HepG2 (cell line): ENCODE measurements around the gene ARL16. TPM values are rescaled to one million over a fixed set of nuclear protein-coding genes. Genes with fewer than 3 reads are reported as not detected.
A peak's percentile ranks its signal among the peaks of the same experiment; 100 is the strongest.

ENCODE experiments used
- ATF5 ChIP-seq: sonication (generic); formaldehyde crosslinking; IDR thresholded peaks from 2 replicates; pipeline ENCODE4 v1.4.0; 2020; ENCODE audit warnings: mild to moderate bottlenecking, low read depth, missing genetic modification reagents
- HES4 ChIP-seq: sonication (generic); formaldehyde crosslinking; IDR thresholded peaks from 2 replicates; pipeline ENCODE4 v1.9.0; 2021; ENCODE audit warnings: mild to moderate bottlenecking, missing genetic modification reagents, borderline replicate concordance
- RARG ChIP-seq: sonication (generic); formaldehyde crosslinking; IDR thresholded peaks from 2 replicates; pipeline ENCODE4 v1.4.0; 2020; ENCODE audit warnings: low read depth, mild to moderate bottlenecking, missing genetic modification reagents
- REPIN1 ChIP-seq: sonication (generic); formaldehyde crosslinking; IDR thresholded peaks from 2 replicates; pipeline ENCODE4 v1.8.0; 2022; ENCODE audit warnings: missing genetic modification reagents, low read depth, mild to moderate bottlenecking, borderline replicate concordance
- THAP7 ChIP-seq: sonication (generic); formaldehyde crosslinking; IDR thresholded peaks from 2 replicates; pipeline ENCODE4 v1.8.1; 2023; ENCODE audit warnings: mild to moderate bottlenecking, missing genetic modification reagents
- U2AF2 ChIP-seq: fragments of 200-400 bp; formaldehyde crosslinking; IDR thresholded peaks from 2 replicates; pipeline ENCODE4 v1.6.1; 2017; ENCODE audit warnings: low read depth, mild to moderate bottlenecking, low read length
- ZBTB10 ChIP-seq: sonication (generic); formaldehyde crosslinking; IDR thresholded peaks from 2 replicates; pipeline ENCODE4 v1.4.0; 2020; ENCODE audit warnings: missing genetic modification reagents, borderline replicate concordance
- ZNF20 ChIP-seq: sonication (generic); formaldehyde crosslinking; IDR thresholded peaks from 2 replicates; pipeline ENCODE4 v1.4.0; 2020; ENCODE audit warnings: mild to moderate bottlenecking, moderate library complexity, missing genetic modification reagents
- ZNF274 ChIP-seq: sonication (generic); formaldehyde crosslinking; IDR thresholded peaks from 2 replicates; pipeline ENCODE4 v1.5.1; 2020; ENCODE audit warnings: mild to moderate bottlenecking, missing genetic modification reagents
- ZNF318 ChIP-seq: sonication (generic); formaldehyde crosslinking; IDR thresholded peaks from 2 replicates; pipeline ENCODE4 v1.4.0; 2020; ENCODE audit warnings: mild to moderate bottlenecking, missing genetic modification reagents
- ZNF674 ChIP-seq: sonication (generic); formaldehyde crosslinking; IDR thresholded peaks from 2 replicates; pipeline ENCODE4 v1.5.0; 2020; ENCODE audit warnings: low read depth, mild to moderate bottlenecking, missing genetic modification reagents
- polyA plus RNA-seq, 8 experiments: library from polyadenylated mRNA; depleted of rRNA in 3 of 8; stranded (reverse) in 7 of 8; unstranded in 1 of 8; fragments of >200 nt; fragmentation: Illumina TruSeq in 4 of 8; extraction: Trizol in 4 of 8; gene quantifications; 2 replicates each; pipeline versions ENCODE4 v1.2.1 to v1.2.3, GENCODE V29; 2011 to 2016; ENCODE audit warnings: low read depth in 4 of 8, missing spikeins in 1 of 8, mixed read lengths in 1 of 8; ENCODE audit not compliant: insufficient read depth in 1 of 8
- total RNA-seq, 5 experiments: library from RNA; depleted of rRNA; stranded (reverse); fragments of >200 nt; fragmentation: Illumina TruSeq; extraction: Trizol; gene quantifications; 2 replicates each; pipeline ENCODE4 v1.2.3, GENCODE V29; 2016; ENCODE audit warnings: low read depth in 1 of 5

ARL16 gene
- total and polyA plus RNA-seq, 2 of the 13 experiments (the other 11 are each of a cell fraction or from before 2014, with no cell fraction given): 20.8 to 30.8 TPM

GRCh38 chr17:81701288-81702071 lies 17.9 kb upstream of the ARL16 start (continued):
- TF ChIP-seq ZBTB10 (CRISPR knock-in tag) (no peak), THAP7 (CRISPR knock-in tag) (no peak), U2AF2 (no peak), ZNF318 (no peak), RARG (no peak), ZNF20 (CRISPR knock-in tag) (0 out of 2 replicates have a peak, but pooled peaks have one; percentile 59), HES4 (no peak), ATF5 (CRISPR knock-in tag) (no peak), REPIN1 (CRISPR knock-in tag) (no peak), ZNF674 (CRISPR knock-in tag) (no peak), ZNF274 (CRISPR knock-in tag) (no peak)
